GM23248 (cell line): ENCODE data around the gene BICRA.
"Not testable (repeated sequence)": the region's sequence is repeated elsewhere in the genome, so short reads cannot be mapped to it uniquely, and the experiment has no call there.

Experiments used
- EZH2 ChIP-seq: fragments of 200-600 bp; sonication (generic); IDR thresholded peaks from 2 replicates; pipeline ENCODE4 v1.6.1; 2018; ENCODE audit warnings: antibody characterized with exemption, mild to moderate bottlenecking; ENCODE audit not compliant: insufficient read depth, poor library complexity, severe bottlenecking
- EZH2phosphoT487 ChIP-seq: fragments of 200-600 bp; sonication (generic); IDR thresholded peaks from 2 replicates; pipeline ENCODE4 v1.6.1; 2018; ENCODE audit warnings: antibody characterized with exemption, moderate library complexity, mild to moderate bottlenecking, low read depth; ENCODE audit not compliant: insufficient read depth

DNA sequence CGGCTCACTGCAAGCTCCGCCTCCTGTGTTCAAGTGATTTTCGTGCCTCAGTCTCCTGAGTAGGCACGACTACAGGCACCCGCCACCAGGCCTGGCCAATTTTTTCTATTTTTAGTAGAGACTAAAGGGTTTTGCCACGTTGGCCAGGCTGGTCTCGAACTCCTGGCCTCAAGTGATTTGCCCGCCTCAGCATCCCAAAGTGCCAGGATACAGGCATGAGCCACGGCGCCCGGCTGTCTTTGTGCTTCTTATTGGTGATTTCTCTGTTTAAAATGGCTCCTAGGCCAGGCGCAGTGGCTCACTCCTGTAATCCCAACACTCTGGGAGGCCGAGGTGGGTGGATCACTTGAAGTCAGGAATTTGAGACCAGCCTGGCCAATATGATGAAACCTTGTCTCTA, 59.6 kb downstream of the BICRA start:
- not testable (repeated sequence) for TF ChIP-seq EZH2, EZH2phosphoT487
